SHP77 treated with DMSO at 0.1 percent for 48 hours (cell line): ENCODE measurements around the gene OVOL1.
A peak's percentile ranks its signal among the peaks of the same experiment; 100 is the strongest.
"Not testable (repeated sequence)": the region's sequence is repeated elsewhere in the genome, so short reads cannot be mapped to it uniquely, and the experiment has no call there.

Source experiments
- DNase-seq: peaks from one replicate; lab custom pipeline; 2025; lab: John Stamatoyannopoulos, UW

Gene OVOL1

DNA sequence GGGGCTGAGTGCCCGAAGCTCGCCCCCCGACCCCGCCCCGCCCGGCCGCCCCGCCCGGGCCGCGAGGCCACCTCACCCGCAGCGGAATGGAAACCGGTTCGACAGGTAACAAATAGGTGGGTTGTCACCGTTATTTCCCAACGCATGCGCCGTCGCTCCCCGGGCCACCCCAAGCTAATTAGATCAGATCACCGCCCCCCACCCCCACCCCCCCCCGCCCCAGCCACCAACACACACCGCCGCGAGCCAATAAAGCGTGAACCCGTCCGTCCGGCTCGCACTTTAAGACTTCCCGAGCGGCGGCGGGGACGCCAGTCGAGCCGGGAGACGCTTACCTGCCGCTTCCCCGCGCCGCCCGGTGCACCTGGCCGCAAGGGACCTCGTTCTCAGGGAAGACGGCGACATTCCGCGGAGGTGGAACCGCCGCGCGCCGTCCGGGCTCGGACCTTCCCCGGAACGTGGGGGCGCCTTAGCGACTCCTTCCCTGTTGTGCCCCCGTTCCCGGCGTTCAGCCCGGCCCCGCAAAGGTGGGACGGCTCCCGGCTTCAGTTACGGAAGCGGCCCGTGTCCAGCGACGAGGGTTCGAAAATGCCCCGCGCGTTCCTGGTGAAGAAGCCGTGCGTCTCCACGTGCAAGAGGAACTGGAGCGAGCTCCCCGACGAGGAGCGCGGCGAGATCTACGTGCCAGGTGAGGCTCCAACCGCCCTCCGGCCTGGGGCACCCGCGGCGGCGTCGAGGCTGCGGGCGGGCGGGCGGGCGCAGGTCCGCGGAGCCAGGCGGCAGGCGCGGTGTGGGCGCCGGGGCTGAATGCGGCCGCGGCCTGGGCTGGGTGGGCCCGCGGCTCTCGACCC, at the start of gene OVOL1:
OVOL1 (plus strand) TSS at position 278 of the 851 bp plus-strand sequence; CDS start at position 589, 311 bp downstream.
- no peak for DNase-seq

DNA sequence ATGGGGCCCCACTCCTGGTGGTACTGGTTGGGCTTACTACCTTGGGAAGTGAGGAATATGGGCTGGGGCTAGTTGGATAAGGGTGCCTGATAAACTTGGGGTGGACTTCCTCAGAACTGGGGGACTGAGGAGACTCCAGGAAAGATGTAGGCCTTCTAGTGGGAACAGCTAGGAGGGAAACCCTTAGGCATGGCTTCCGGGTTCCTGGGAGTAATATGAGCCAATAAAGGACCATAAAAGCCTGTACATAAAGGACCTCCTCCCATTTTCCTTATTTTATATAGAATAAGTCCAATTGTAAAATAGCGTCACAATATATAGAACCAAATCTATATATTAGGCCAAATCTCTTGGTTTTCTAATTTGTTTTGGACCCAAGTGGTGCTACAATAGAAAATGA, 47.8 kb upstream of the OVOL1 start:
- DNase-seq, result no peak

DNA sequence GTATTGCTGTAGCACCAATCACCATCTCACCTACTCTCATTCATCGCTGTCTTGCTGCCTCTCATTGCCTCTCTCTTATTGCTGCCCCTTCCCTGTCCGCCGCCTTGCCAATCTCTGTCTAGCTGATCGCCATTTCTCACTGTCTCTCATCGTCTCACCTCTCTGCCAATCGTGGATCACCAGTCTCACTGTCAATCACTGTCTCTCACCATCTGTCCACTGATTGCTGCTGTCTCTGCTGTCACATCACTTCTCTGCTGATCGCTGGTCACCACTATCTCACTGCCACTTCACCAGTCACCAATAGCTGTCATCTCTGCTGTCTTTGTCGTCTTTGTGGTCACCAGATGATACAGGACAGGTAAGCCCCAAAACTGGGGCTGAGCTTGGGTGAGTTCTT, 45.7 kb upstream of the OVOL1 start:
- DNase-seq, result no peak

DNA sequence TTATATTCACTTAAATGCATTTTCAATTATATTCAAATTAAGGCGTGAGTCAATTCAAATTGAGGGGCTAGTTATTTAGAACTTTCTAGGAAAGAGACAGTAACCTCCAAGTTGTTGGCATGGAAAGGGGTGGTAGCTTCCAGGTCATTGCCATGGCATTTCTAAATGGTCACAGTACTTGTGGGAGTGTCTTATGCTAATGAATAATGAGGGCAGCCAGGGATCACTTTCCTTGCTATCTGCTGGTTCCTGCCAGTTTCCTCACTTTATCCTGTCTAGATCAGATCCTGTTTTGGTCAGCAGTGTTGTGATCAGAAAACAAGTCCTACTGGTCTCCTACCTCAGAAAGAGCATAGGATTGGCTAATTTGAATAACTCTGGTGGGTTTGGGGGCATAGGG, 44.5 kb upstream of the OVOL1 start:
- DNase-seq, result no peak

DNA sequence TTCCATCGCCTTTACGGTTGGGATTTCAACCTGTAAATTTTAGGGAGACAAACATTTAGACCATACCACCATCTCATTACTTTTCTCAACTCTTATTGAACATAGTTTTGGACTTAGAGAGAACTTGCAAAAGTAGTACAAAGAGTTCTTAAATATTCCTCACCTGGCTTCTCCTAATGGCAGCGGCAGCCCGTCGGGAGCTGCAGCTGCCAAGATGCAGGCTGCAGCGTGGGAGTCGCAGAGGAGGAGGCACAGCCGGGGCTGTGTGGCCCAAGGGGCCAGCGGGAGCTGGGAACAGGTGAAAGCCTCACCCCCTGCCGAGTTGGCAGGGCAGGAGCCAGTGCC, 43.2 kb upstream of the OVOL1 start:
- DNase-seq, result no peak

DNA sequence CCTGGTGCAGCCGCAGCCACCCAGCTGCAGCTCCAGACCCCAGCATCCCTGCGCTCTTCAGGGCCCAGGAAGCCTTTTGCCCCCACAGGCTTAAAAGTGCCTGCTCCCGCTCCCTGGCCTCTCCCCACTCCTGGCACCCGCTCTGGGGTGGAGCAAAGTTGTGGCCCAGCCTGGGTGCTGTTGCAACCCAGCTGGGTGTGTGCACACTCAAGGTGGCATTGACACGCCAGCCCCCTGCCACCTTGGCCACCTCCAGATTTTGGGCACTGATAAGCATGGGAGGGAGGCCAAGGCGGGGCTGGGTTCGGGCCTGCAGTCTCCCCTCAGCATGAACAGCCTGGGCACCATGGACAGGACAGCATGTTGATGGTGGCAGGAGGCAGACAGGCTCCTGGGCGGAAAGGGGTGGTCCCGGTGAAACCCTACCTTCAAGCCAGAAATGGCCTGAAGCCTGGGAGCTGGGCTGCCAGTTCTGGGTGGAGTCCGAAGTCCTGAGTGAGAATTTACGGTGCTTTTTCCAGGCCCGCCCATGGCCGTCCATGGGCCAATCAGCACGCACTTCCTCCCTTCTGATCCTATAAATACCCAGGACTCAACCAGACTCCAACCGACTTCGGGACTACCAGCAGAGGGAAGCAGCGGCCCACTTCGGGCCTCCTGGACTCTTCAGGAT, 42.7 kb upstream of the OVOL1 start:
- peak; percentile 14 for DNase-seq

DNA sequence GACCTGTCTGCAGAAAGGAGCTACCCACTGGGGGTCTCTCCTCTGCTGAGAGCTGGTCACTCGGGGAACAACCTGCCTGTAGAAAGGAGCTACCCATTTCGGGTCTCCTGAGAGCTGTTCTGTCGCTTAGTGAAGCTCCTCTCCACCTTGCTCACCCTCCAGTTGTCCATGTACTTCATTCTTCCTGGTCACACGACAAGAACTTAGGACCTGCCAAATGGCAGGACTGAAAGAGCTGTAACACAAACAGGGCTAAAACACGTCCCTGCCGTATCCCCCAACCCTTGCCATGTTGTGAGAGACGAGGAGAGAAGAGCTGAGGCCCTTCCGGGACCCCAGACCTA, 42.2 kb upstream of the OVOL1 start:
- DNase-seq, result no peak

DNA sequence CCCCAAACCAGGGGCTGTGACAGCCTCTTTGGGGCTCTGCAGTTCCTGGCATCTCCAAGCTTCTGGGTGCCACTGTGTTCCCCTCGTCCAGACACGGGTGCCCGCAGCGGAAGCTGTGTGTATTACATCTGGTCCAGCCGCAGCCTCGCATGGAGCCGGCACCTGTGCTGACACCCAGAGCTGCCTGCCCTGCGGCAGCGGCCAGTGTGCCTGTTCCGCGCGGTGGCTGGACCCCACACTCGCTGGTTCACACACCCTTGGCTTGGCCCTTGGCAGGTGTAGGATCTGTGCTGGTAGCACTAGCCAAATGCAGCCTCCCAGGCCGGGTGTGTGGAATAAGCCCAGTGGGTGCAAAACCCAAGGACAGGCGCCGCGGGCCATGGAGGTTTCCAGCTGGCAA, 41.8 kb upstream of the OVOL1 start:
- DNase-seq, result no peak

DNA sequence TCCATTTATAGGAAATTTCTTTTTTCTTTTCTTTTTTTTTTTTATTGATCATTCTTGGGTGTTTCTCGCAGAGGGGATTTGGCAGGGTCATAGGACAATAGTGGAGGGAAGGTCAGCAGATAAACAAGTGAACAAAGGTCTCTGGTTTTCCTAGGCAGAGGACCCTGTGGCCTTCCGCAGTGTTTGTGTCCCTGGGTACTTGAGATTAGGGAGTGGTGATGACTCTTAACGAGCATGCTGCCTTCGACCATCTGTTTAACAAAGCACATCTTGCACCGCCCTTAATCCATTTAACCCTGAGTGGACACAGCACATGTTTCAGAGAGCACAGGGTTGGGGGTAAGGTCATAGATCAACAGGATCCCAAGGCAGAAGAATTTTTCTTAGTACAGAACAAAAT, 24.7 kb upstream of the OVOL1 start:
- not testable (repeated sequence) for DNase-seq

DNA sequence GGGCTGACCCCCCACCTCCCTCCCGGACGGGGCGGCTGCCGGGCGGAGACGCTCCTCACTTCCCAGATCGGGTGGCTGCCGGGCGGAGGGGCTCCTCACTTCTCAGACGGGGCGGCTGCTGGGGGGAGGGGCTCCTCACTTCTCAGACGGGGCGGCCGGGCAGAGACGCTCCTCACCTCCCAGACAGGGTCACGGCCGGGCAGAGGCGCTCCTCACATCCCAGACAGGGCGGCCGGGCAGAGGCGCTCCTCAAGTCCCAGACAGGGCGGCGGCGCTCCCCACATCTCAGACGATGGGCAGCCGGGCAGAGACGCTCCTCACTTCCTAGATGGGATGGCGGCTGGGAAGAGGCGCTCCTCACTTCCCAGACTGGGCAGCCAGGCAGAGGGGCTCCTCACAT, 24.0 kb upstream of the OVOL1 start:
- not testable (repeated sequence) for DNase-seq

DNA sequence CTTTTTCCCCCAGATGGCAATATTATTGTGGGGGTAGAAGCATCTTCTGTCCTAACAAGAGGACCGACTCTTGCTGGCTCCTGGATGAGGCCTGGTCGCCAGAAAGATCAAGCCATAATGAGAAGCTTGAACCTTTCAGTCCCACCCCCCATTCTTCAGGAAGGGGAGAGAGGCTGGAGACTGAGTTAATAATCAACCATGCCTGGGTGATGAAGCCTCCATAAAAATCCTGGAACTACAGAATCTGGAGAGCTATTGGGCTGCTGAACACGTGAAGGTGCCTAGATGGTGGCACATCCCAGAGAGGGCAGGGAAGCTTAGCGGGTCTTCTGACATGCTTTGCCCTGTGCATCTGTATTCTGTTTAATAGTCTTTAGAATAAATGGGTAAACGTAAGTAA, 22.4 kb upstream of the OVOL1 start:
- DNase-seq, result no peak

DNA sequence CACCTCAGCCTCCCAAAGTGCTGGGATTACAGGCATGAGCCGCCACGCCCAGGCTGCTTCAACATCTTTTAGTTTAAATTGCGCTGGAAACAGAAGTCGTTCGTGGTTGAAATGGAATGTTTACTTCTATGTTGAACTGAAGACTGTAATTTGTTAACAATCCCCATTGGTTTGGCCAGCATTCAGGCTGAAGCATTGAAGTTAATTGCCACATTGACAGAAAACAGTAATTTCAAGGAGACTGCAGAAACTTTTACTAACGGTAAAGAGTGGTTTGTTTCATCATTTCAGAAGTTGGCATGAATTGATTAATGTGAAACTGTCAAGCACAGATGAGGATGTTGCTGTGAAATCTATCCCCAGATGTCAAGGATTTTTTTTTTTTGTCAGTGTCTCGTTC, 20.3 kb upstream of the OVOL1 start:
- DNase-seq, result no peak

DNA sequence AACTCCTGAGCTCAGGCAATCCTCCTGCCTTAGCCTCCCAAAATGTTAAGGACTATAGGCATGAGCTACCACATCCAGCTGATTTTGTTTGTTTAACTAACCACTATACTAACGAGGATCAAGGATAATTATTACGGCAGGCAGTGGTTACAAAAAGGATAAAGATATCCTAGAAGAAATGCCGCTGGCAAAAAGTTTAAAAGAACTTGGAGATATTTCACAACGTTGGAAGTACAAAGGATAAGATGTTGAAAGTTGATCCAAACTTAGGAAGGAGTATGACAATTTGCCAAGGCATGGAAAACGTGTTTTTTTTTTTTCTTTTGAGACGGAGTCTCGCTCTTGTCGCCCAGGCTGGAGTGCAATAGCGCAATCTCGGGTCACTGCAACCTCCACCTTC, 19.5 kb upstream of the OVOL1 start:
- DNase-seq, result no peak

DNA sequence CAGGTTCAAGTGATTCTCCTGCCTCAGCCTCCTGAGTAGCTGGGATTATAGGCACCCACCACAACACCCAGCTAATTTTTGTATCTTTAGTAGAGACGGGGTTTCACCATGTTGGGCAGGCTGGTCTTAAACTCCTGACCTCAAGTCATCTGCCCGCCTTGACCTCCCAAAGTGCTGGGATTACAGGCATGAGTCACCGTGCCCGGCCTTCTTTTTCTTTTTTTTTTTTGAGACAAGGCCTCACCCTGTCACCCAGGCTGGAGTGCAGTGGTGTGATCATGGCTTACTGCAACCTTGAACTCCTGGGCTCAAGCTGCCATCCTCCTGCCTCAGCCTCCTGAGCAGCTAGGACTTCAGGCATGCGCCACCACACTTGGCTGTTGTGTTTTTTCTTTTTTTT, 19.1 kb upstream of the OVOL1 start:
- DNase-seq, result not testable (repeated sequence)

DNA sequence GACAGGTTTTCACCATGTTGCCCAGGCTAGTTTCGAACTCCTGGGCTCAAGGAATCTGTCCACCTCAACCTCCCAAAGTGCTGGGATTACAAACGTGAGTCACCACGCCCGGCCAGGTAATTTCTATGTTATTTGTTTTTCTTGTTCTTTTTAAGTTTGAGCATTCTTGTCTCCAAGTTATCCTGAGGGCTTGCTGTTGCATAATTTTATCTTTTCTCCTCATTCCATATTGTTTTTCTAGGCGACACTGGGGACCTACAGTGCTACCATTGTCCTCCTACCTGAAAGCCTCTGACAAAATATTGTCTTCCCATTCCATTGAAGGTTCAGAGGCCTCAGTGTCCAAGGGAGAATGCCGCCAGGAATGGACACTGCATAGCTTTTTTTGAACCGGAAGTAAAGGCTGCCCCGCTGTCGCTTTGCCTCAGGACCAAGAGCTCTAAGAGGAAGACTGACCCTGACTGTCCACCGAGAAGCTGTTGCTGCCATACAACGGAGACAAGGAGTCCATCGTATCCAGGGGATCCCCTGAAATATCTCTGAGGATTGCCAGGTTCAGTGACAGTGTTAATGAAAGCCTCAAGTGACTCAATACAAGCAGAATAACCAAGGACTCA, 15.8 kb upstream of the OVOL1 start:
- DNase-seq, result no peak

DNA sequence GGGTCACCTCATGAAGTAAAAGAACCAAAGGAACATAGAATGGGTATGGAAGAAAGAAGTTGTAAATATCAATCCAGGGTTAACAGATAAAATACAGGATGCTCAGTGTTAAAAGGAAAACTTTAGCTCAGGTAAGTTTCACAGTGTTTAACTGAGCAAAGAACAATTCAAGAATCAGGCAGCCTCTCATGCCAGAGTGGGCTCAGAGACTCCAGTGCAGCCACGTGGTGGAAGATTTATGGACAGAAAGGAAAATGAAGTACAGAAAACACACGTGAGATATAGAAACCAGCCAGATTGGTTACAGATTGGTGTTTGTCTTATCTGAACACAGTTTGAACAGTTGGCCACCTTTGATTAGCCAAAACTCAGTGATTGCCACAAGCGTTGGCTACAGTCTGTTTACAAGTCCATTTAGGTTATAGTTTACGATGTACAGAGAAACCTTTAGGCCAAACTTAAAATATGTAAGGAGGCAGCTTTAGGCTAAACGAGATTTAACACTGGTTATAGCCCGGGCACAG, 15.2 kb upstream of the OVOL1 start:
- no peak for DNase-seq

DNA sequence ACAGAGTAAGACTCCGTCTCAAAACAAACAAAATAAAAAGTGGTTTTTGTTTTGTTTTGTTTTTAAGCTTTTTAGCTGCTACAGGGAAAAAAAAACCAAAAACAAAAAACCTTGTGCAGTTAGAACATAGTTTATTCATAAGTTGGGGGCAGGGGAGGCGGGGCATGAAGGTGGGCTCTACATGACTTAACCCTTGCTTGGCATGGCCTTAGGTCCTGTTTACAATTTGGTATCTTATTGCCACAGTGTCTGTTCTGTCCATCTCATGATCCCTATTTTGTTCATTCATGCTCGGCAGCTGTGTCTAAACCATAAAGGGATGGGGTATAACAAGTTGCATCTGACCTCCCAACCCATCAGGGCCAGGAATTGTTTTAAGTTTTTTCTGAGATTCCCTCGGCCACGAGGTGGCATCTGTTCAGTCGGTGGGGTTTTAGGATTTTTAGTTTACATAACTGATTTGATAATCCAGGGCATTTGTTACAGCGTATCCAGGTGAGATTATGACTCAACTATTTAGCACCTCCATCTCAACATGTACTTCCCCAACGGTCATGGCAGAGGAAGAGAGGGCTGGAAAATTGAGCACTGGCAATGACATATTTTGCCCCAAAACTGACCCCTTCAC, 13.0 kb upstream of the OVOL1 start:
- DNase-seq, result no peak

DNA sequence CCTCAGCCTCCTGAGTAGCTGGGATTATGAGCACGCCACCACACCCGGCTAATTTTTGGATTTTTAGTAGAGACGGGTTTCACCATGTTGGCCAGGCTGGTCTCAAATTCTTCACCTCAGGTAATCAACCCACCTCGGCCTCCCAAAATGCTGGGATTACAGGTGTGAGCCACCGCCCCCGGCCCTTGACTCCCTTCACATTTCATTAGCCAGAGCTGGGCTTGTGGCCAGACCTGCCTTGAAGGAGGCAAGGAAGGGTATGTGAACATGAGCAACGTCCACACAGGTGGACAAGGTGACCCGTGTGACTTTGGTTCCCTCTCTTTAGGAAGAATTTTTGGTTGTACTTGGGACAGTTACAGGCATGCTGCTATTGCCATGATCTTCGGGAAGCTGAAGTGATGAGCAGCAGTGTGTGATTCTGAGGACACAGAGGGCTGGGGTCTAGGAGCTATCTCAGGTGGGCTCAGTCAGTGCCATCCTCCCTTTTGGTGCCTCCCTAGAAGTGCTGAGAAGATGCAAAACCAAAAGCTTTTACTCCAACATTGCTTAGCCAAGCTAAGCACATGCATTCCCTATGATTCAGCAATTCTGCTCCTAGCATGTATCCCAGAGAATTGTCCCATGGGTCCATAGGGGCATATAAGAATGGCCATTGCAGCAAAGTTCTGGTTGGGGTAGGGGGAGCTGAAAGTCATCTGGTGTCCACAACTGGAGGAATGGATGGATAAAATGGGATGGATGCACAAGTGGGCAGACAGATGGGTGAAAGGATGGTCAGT, 12.1 kb upstream of the OVOL1 start:
- DNase-seq, result no peak

DNA sequence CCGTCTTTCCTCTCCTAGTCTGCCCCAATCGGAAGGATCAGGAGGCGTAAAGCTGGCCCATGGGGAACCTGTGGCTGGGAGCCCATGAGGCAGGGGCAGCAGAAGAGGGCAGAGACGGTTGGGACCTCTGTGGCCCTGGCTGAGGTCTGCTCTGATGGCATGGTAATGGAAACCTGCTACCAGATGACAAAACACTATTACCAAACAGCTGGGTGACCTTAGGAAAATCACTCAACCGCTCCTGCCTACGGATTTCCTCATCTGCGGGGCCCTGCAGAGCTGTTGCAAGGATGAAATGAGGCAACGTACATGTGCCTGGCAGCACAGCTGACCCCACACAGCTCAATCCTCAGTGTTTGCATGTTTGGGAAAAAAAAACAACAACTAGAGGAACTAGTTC, 10.7 kb upstream of the OVOL1 start:
- no peak for DNase-seq

DNA sequence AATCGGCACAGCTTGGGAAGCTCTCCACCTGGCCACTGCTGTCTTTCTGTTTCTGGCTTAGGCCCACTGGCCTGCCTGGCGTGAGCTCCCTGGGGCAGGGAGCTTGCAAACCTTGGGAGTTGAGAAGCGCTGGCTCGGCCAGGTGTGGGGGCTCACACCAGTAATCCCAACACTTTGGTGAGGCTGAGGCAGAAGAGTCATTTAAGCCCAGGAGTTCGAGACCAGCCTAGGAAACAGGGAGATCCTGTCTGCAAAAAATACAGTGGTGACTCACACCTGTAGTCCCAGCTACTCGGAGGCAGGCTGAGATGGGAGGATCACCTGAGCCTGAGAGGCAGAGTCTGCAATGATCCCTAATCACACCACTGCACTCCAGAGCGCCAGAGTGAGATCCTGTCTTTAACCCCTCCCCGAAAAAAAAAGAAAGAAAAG, 10.1 kb upstream of the OVOL1 start:
- DNase-seq, result no peak

DNA sequence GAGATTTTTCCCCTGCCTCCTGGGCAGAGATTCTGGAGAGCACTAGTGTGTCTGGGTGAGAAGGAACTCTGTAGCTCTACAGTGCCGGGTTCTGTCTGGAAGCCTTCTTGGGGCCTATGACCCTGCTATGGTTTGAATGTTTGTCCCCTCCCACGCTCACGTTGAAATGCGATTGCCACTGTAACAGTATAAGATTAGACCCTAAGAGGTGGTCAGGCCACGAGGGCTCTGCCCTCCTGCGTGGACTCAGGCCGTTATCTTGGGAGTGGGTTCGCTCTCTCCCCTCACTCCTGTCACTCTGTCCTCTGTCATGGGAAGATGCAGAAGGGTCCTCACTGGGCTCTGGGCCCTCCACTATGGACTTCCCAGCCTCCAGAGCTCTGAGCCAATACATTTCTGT, 9.6 kb upstream of the OVOL1 start:
- no peak for DNase-seq

DNA sequence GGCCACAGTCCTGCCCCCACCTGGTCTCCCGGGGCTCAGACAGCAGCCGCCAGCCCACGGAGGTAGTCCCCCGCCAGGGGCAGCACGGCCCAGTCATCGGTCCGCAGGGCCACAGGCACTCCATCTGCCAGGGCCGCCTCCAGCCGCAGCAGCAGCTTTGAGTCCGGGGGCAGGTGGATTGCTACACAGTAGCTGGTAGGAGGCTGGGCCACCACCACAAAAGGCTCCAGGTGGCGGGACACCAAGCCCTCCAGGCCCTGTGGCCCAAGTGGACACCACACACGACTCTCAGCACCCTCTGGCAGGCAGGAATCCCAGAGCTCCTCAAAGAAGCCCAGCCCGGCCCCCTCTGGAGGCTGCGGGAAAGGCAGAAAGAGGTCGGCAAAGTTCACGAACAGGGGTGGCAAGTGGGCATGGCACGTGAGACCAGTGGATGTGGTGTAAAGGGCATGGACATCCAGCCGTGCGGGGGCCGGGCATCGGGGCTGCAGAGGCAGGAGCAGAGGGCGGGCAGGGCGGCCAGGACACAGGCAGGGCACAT, 9.0 kb upstream of the OVOL1 start:
- DNase-seq, result no peak
